GM12865 (cell line): ENCODE results near the gene BCAS1.

ENCODE experiments used
- DNase-seq: peaks from one replicate; pipeline ENCODE4 v3.0.0; 2010; ENCODE audit warnings: low read depth
- H3K4me3 ChIP-seq: 2 replicates; pipeline ENCODE4 v1.5.1; 2011; ENCODE audit warnings: mild to moderate bottlenecking, low read depth, low read length, control low read depth
- TF ChIP-seq, protein P1 (sequence below): IDR thresholded peaks from 2 replicates; pipeline ENCODE4 v1.5.1; 2011; ENCODE audit warnings: low read length, control low read depth, low read depth, inconsistent platforms; ENCODE audit not compliant: insufficient read depth; ENCODE audit errors: missing control alignments

Gene BCAS1

DNA sequence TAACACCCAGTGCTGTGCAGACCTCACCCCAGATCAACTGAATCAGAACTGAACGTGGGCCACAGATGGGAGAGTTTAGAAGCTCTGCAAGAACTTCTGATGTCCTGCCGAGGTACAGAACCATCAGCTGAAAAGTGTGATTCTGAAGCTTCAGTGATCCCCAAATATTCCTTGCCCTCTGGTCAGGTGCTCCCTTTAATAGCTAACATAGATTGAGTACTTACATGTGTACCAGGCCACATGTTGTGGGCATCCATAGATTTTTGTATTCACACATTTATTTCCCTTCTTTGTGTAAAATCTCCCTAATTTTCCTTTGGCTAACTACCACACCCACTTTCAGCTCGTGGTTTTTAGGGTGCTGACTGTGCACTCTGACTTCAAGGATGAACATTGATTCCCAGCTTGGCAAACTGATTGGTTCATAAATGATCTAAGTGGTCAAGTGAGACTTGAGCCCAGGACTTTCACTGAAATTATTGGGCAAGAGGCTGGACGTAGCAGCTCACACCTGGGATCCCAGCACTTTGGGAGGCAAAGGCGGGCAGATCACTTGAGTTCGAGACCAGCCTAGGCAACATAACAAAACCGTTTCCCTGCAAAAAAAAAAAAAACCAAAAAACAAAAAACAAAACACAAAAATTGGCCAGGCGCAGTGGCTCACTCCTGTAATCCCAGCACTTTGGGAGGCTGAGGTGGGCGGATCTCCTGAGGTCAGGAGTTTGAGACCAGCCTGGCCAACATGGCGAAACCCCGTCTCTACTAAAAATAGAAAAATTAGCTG lies 162.2 kb downstream of the BCAS1 start:
- peak overlapping the region; percentile 53 for H3K4me3 ChIP-seq
- TF ChIP-seq, protein P1, sequence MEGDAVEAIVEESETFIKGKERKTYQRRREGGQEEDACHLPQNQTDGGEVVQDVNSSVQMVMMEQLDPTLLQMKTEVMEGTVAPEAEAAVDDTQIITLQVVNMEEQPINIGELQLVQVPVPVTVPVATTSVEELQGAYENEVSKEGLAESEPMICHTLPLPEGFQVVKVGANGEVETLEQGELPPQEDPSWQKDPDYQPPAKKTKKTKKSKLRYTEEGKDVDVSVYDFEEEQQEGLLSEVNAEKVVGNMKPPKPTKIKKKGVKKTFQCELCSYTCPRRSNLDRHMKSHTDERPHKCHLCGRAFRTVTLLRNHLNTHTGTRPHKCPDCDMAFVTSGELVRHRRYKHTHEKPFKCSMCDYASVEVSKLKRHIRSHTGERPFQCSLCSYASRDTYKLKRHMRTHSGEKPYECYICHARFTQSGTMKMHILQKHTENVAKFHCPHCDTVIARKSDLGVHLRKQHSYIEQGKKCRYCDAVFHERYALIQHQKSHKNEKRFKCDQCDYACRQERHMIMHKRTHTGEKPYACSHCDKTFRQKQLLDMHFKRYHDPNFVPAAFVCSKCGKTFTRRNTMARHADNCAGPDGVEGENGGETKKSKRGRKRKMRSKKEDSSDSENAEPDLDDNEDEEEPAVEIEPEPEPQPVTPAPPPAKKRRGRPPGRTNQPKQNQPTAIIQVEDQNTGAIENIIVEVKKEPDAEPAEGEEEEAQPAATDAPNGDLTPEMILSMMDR: no peak
- DNase-seq: no peak

DNA sequence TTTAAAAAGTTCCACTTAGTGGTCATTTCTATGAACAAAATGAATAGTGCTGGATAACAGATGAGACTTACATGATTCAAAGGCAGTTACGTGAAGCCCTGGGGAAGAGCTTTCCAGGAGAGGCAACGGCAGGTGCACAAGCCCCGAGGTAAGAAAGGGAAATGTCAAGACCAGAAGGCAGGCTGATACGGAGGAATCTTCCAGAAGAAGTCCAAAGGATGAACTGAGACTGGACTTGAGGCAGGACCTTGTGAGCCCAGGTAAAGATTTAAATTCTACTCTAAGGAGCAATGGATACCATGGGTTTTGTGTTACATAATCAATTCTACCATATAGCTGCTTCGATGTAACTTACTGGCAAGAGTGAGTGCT lies 164.6 kb downstream of the BCAS1 start:
- H3K4me3 ChIP-seq: peak overlapping the region; percentile 53
- TF ChIP-seq, protein P1: no peak

DNA sequence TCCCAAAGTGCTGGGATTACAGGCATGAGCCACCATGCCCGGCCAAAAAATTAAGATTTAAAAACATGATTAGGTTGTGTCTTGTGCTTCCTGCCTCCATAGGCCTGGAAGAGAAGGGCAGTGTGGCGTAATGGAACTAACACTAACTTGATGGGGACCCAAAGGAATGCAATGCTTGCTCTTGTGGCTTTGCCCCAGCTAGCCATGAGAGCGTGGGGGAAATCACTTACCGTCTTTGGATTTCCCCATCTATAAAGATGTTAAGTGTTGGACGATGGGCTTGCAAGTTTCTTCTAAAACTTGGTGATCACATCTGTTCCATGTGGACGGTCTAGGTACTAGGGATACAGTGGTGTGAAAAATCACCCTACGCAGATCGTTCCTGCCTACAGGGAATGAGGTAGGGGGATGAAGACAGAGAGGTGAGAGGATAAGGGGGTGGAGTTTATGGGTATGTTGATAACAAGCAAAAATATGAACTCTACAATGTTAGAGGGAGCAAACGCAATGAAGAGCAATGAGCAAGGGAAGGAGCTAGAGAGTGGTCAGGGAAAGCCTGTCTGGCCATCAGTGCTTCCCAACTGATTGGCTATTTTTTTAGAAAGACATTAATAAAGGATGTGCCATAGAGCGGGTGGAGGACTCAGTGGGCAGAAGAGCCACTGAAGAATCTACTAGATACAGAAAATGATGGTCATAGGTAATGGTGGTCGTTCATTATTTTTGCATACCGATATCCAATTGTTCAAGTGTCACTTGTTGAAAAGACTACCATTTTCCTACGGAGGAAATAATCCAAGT lies 165.2 kb downstream of the BCAS1 start:
- peak; percentile 75 for DNase-seq
- peak overlapping the region; percentile 53 for H3K4me3 ChIP-seq

More for the DNA sequence above, 164.6 kb downstream of the BCAS1 start:
- DNase-seq: no peak

DNA sequence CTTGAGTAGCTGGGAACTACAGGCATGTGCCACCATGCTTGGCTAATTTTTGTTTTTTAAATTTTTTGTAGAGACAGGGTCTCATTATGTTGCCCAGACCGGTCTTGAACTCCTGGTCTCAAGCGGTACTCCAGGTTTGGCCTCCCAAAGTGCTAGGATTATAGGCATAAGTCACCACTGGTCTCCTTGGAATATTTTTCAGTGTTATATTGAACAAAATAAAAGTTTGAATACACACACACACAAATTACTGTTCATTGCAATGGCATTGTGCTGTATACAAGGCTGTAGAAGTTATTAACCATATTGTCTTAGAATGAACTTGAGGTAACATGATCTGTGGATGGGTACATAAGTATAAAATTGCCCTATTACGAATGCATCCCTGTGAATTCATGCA lies 166.1 kb downstream of the BCAS1 start:
- TF ChIP-seq, protein P1: no peak
- H3K4me3 ChIP-seq: peak overlapping the region; percentile 14; the same call in 1 of the 2 replicates
- no peak for DNase-seq

More for the DNA sequence above, 165.2 kb downstream of the BCAS1 start:
- TF ChIP-seq, protein P1: no peak

DNA sequence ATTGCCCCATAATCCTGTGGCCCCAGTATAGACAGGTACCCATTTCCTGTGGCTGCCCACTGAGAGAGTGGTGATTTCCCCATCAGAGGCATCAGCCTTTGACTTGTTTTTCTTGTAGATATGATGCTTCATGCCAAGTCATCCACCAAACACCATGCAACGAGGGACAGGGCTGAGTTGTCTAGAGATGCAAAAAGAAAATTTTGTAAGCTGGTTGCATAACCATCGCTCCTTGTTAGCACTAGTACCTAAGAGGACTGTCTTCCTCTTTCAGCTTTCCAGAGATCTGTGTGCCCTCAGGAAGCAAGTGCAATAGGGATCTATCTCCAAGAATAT lies 166.8 kb downstream of the BCAS1 start:
- H3K4me3 ChIP-seq: no peak overlapping the region
- TF ChIP-seq, protein P1: no peak
- no peak for DNase-seq

DNA sequence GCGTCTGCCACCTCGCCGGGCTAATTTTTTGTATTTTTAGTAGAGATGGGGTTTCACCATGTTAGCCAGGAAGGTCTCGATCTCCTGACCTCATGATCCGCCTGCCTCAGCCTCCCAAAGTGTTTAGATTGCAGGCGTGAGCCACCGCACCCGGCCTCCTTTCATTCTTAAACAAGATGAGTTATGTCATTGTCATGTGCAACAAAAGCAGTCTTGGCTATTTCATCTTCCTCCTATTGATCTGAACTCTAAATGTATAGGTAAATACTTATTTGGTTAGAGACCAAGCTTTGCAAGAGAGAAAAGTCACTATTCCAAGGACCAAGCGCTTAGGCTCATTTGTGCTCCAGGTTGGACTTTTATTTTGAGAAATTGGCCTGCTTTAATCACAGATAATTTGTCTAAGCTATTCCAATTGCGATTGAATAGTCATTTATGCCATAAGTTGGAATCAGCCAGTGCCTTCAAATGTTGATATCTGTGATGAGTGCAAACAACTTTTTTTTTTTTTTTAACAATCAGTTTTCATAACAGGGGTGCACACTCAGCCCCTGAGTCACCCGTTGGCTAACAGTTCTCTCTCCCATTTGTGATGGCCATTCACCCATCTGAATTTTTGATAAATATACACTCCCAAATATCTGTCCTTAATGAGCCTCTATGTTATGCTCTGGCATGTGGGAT lies 167.3 kb downstream of the BCAS1 start:
- DNase-seq: no peak
- H3K4me3 ChIP-seq: no peak overlapping the region
- TF ChIP-seq, protein P1: no peak
